Mesothelial cell of epicardium (in vitro differentiated cells): ENCODE data around the gene SRC. TPM values are rescaled to one million over a fixed set of nuclear protein-coding genes. Genes with fewer than 3 reads are reported as not detected.

Experiments used
- DNase-seq, 2 experiments: peaks; one replicate each; pipeline ENCODE4 v3.0.0; 2021; ENCODE audit warnings: low spot score in 2 of 2; ENCODE audit not compliant: unreplicated experiment in 2 of 2
- H3K27ac Mint-ChIP-seq: 2 replicates; pipeline ENCODE4 v1.8.0; 2021; ENCODE audit warnings: mixed read lengths
- H3K27me3 Mint-ChIP-seq: 2 replicates; pipeline ENCODE4 v1.8.0; 2021; ENCODE audit warnings: low read depth, mixed read lengths
- H3K36me3 Mint-ChIP-seq: 2 replicates; pipeline ENCODE4 v1.8.0; 2021; ENCODE audit warnings: mixed read lengths
- H3K4me1 Mint-ChIP-seq: 2 replicates; pipeline ENCODE4 v1.8.0; 2021; ENCODE audit warnings: mixed read lengths
- H3K4me3 Mint-ChIP-seq: 2 replicates; pipeline ENCODE4 v1.8.0; 2021; ENCODE audit warnings: mild to moderate bottlenecking, moderate library complexity, mixed read lengths
- H3K9me3 Mint-ChIP-seq: 2 replicates; pipeline ENCODE4 v1.8.0; 2021; ENCODE audit warnings: mixed read lengths
- total RNA-seq: library from RNA; stranded (reverse); gene quantifications from 3 replicates; pipeline ENCODE4 v1.2.1, GENCODE V29; 2021
- TF ChIP-seq, protein P1 (sequence below): fragments of 200-600 bp; sonication (generic); IDR thresholded peaks from one replicate; pipeline ENCODE4 v1.5.0; 2021; ENCODE audit warnings: antibody characterized with exemption; ENCODE audit not compliant: unreplicated experiment

Gene SRC
- total RNA-seq, 1 donor from 2014 or later: 85.2 TPM

DNA sequence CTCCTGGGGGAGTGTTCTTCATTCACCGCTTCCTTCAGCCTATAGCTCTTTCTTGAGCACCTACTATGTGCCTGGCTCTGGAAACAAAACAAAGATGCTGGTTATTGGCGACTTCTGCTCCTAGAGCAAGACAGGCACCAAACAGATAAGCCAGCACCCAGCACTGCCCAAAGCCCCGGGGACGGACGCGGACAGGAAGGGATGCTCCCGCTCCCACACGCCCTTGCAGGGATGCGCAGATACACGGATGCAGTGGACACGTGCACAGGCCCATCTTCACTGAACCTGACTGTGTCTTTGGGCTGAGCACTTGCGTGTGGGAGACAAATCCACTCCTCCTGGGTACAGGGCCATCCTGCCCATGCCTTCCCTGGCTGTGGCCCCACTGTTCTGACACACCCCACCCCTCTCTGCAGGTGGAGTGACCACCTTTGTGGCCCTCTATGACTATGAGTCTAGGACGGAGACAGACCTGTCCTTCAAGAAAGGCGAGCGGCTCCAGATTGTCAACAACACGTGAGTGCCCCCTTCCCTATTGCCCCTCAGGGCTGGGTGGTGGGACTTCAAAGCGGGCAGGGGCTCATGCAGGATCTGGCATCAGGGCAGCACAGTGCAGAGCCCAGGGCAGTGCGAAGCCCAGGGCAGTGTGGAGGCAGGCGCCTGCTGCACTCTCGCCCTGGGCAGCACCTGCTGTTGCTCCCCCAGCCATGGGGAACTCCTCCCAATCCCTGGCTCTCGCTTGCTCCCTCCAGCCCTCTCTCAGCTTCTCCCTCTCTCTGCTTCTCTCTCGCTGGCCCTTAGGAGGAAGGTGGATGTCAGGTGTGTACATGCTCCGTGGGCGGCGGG, 39.9 kb downstream of the SRC start:
- no peaks in the 10 kb centered on the region for H3K9me3 Mint-ChIP-seq
- H3K4me3 Mint-ChIP-seq: no peak overlapping the region
- DNase-seq: no peak
- no peaks in the 10 kb centered on the region for H3K27me3 Mint-ChIP-seq
- peaks cover 2% of the 10 kb centered on the region for H3K4me1 Mint-ChIP-seq
- no peak overlapping the region for H3K27ac Mint-ChIP-seq
- H3K36me3 Mint-ChIP-seq: peaks cover 12% of the 10 kb centered on the region
- TF ChIP-seq, protein P1, sequence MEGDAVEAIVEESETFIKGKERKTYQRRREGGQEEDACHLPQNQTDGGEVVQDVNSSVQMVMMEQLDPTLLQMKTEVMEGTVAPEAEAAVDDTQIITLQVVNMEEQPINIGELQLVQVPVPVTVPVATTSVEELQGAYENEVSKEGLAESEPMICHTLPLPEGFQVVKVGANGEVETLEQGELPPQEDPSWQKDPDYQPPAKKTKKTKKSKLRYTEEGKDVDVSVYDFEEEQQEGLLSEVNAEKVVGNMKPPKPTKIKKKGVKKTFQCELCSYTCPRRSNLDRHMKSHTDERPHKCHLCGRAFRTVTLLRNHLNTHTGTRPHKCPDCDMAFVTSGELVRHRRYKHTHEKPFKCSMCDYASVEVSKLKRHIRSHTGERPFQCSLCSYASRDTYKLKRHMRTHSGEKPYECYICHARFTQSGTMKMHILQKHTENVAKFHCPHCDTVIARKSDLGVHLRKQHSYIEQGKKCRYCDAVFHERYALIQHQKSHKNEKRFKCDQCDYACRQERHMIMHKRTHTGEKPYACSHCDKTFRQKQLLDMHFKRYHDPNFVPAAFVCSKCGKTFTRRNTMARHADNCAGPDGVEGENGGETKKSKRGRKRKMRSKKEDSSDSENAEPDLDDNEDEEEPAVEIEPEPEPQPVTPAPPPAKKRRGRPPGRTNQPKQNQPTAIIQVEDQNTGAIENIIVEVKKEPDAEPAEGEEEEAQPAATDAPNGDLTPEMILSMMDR: no peak

DNA sequence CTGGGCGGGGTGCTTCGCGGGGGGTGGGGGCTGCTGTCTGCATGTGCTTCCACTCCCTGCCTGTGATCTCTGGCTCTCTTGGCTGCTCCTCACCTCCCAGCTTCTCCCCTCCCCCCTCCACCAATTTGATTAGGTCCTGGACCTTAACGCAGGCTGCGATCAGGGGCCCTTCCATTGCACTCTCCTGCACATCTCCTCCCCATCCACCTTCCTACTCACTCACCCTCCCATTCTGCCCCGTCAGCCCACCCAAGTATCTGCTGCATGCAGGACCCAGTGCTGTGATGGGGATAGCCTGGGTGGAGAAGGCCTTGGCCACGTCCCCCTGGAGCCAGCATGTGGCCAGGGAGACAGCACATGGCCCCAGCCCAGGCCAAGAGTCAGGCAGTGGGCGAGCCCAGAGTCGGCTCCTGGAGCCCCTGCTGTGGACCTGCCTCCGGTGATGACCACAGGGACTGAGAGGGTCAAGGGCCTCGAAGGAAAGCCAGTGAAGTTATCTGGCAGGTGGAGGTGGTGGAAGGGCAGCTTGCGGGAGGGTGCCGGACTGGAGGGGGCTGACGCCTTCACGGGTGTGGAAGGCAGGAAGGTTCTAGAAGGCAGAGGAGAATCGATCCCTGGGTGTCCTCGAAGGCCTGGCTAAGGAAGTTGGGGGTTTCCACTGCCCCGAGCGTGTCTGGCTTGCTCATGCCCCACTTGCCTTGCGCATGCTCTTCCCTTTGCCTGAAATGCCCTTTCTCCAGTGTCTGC, 40.7 kb downstream of the SRC start:
- Mint-ChIP-seq H3K9me3 (no peaks in the 10 kb centered on the region), H3K36me3 (peaks cover 12% of the 10 kb centered on the region), H3K27ac (no peak overlapping the region), H3K4me1 (peaks cover 2% of the 10 kb centered on the region), H3K4me3 (no peak overlapping the region), H3K27me3 (no peaks in the 10 kb centered on the region)
- DNase-seq: no peak
- TF ChIP-seq, protein P1: no peak

DNA sequence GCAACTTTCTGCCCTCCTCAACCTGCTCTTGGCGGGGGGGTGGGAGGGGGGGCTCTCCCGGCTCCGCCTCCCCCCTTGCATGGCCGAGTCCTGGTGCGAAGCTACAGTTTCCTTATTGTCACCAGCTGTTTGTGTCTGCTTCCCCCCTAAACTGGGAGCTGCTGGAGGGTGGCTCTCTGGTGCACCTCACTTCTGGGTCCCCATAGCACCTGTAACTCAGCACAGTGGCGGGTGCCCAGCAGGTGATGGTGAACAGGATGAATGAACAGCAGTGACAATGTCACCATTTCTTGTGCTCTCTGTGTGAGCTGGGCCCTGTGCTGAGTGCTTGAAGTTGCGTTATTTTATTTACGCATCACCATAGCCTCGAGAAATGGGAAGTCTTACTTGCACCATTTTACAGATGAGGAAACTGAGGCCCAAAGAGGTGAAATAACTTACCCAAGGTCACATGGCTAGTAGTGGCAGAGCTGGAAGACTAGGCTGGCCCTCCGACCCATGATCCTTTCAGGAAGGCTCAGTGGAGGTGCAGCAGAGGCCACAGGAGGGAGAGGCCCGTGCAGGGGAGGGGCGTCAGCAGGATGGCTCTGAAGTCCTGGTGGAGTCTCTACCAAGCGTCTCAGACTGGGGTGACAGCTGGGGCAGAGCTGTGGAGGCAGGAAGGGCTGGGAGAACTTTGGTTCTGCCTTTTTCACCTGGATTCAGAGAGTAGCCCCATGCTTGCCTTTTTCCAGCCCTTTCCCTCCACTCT, 41.8 kb downstream of the SRC start:
- H3K9me3 Mint-ChIP-seq: no peaks in the 10 kb centered on the region
- no peak overlapping the region for H3K27ac Mint-ChIP-seq

DNA sequence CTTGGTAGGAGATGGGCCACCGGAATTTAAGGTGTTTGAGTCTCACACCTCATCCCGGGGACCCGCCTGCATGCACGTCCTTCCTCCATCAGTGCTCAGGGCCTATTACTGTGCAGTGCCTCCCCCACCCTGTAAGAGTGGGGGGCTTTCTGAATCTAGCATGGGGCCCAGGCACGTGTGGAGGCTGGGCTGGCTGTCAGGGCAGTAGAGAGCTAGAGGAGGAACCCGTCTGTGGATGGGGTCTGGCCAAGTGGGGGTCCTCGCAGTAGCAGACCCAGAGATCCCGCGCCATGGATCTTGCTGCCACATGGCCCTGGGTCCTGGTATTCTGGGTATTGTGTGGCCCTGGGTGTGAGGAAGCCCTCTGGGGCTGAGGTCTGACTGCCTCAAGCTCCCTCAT, 42.9 kb downstream of the SRC start:
- Mint-ChIP-seq H3K27me3 (no peaks in the 10 kb centered on the region), H3K9me3 (no peaks in the 10 kb centered on the region), H3K27ac (no peak overlapping the region), H3K36me3 (peaks cover 12% of the 10 kb centered on the region), H3K4me1 (peaks cover 2% of the 10 kb centered on the region), H3K4me3 (no peak overlapping the region)
- no peak for DNase-seq
- TF ChIP-seq, protein P1: no peak

More for the DNA sequence above, 41.8 kb downstream of the SRC start:
- peaks cover 12% of the 10 kb centered on the region for H3K36me3 Mint-ChIP-seq
- peaks cover 2% of the 10 kb centered on the region for H3K4me1 Mint-ChIP-seq
- TF ChIP-seq, protein P1: no peak
- no peak overlapping the region for H3K4me3 Mint-ChIP-seq
- no peaks in the 10 kb centered on the region for H3K27me3 Mint-ChIP-seq
- DNase-seq: no peak

DNA sequence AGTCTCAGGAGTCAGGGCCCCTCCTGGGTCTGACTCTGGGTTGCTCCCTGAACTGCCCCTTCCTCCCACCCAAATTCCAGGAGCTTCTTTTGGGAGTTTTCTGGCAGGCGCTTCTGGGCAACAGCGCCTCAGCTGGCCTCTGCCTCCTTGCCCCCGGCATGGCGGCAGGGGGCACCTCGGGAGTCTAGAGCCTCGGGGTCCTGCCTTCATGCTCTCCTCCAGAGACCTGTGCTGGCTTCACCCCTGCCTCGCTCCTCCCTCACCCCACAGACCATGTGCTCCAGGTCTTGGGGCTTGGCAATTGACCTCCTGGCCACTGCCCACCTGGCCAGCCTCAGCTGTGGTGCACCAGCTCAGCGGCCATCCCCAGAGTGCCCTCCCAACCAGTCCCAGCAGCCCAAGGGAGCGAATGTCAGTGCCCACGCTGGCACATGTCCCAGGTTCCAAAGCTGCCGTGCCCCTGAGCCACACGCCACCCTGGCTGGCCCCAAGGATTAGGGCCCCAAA, 43.4 kb downstream of the SRC start:
- no peak for DNase-seq
- TF ChIP-seq, protein P1: no peak
- Mint-ChIP-seq H3K4me3 (no peak overlapping the region), H3K4me1 (peaks cover 6% of the 10 kb centered on the region), H3K27ac (no peak overlapping the region), H3K9me3 (no peaks in the 10 kb centered on the region), H3K36me3 (peaks cover 14% of the 10 kb centered on the region), H3K27me3 (no peaks in the 10 kb centered on the region)
